HG03439 (cell line): Measurements from ENCODE around the gene MROH7.

Source experiments
- ATAC-seq: cut with Tn5 transposase; IDR thresholded peaks from one replicate; pipeline ENCODE4 v1.9.1; 2021; ENCODE audit warnings: mild to moderate bottlenecking, moderate library complexity; ENCODE audit not compliant: unreplicated experiment

Gene MROH7

GRCh38 chr1:54649921-54650320 is 8.3 kb downstream of the MROH7 start:
- ATAC-seq = no peak

GRCh38 chr1:54650417-54650816 is 8.8 kb downstream of the MROH7 start:
- ATAC-seq = no peak

- no peak for ATAC-seq
Observed at GRCh38 chr1:54651608-54652007, 10.0 kb downstream of the MROH7 start.

GRCh38 chr1:54652168-54652567 is 10.6 kb downstream of the MROH7 start:
- ATAC-seq = no peak

- ATAC-seq = no peak
Observed at GRCh38 chr1:54653036-54653435, 11.4 kb downstream of the MROH7 start.

GRCh38 chr1:54658164-54658913 is 16.8 kb downstream of the MROH7 start:
- ATAC-seq = no peak

GRCh38 chr1:54663725-54664124 is 22.1 kb downstream of the MROH7 start:
- ATAC-seq = no peak

GRCh38 chr1:54664364-54664763 is 22.8 kb downstream of the MROH7 start:
- no peak for ATAC-seq

- ATAC-seq = no peak
Observed at GRCh38 chr1:54665852-54666251, 24.3 kb downstream of the MROH7 start.

GRCh38 chr1:54666333-54666732 is 24.7 kb downstream of the MROH7 start:
- no peak for ATAC-seq

- ATAC-seq = no peak
Observed at GRCh38 chr1:54667797-54668196, 26.2 kb downstream of the MROH7 start.

- no peak for ATAC-seq
Observed at GRCh38 chr1:54668567-54668966, 27.0 kb downstream of the MROH7 start.

GRCh38 chr1:54671985-54672608 is 30.5 kb downstream of the MROH7 start:
- ATAC-seq = no peak

- ATAC-seq = no peak
Observed at GRCh38 chr1:54678776-54679643, 37.4 kb downstream of the MROH7 start.

GRCh38 chr1:54679706-54680105 is 38.1 kb downstream of the MROH7 start:
- no peak for ATAC-seq

GRCh38 chr1:54680387-54680786 is 38.8 kb downstream of the MROH7 start:
- ATAC-seq = no peak

GRCh38 chr1:54681358-54681757 is 39.8 kb downstream of the MROH7 start:
- ATAC-seq = no peak

- no peak for ATAC-seq
Observed at GRCh38 chr1:54683453-54683852, 41.9 kb downstream of the MROH7 start.

- no peak for ATAC-seq
Observed at GRCh38 chr1:54685335-54685905, 43.8 kb downstream of the MROH7 start.

GRCh38 chr1:54686155-54686554 is 44.6 kb downstream of the MROH7 start:
- no peak for ATAC-seq

GRCh38 chr1:54694771-54695170 is 53.2 kb downstream of the MROH7 start:
- ATAC-seq = no peak
